ENCODE data around the gene RGP1.

The RGP1 gene, protein sequence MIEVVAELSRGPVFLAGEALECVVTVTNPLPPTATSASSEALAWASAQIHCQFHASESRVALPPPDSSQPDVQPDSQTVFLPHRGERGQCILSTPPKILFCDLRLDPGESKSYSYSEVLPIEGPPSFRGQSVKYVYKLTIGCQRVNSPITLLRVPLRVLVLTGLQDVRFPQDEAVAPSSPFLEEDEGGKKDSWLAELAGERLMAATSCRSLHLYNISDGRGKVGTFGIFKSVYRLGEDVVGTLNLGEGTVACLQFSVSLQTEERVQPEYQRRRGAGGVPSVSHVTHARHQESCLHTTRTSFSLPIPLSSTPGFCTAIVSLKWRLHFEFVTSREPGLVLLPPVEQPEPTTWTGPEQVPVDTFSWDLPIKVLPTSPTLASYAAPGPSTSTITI

DNA sequence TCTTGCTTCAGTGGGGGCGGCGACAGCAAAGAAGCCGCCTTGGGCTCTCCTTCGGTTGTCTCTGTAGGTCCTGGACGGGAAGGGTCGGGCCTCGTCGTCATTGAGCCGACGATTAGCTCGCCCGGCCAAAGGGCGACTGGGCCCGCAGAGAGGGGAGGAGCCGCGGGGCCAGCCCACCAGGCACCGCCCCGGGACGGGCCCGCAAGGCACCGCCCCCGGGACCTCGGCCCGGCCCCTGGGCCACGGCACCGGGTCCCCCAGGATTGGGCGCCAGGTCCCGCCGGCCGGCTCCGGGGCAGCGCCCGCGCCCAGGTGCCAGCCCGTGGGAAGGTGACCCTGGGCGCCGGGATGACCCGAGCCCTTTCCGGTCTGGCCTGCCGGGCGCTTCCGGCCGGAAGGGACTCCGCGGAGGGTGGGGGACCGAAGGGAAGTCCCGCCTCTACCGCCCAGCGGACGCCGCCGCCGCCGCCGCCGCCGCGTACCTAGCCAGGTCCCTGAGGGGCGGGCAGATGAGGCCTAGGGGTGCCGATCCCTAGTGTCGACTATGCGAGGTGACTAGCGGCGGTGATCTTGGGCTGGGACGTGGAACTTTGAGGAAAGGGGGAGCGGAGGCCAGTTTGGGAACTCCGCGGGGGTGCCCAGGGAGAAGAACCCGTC lies at the start of gene RGP1, which contains the start of gene GBA2:
RGP1 (plus strand) TSS at position 430 of the 657 bp plus-strand sequence. CDS start 469 bp downstream, outside the sequence.
GBA2 (minus strand) TSS at position 371 of the 657 bp plus-strand sequence. CDS start 524 bp downstream, outside the sequence.
- DNase-seq = peak; percentile 79 to 86

DNA sequence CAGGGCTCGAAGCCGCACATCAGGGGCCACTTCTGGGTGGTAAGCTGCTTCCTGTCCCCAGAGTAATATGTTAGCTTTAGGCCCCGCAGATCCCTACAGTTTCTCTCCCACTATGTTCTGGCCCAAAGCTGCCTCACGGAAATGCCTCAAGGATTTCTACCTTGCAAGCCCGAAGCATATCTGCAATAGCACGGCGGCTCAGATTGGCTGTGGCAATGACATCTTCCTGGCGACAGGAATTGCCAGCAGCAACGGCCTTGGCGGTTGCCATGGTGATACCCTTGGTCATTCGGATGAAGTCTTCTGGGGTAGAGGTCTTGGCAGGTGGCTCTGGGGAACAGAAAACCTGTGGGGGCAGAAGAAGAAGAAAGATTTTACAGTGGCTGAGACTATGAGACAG lies 49.1 kb upstream of the RGP1 start:
- DNase-seq = no peak

DNA sequence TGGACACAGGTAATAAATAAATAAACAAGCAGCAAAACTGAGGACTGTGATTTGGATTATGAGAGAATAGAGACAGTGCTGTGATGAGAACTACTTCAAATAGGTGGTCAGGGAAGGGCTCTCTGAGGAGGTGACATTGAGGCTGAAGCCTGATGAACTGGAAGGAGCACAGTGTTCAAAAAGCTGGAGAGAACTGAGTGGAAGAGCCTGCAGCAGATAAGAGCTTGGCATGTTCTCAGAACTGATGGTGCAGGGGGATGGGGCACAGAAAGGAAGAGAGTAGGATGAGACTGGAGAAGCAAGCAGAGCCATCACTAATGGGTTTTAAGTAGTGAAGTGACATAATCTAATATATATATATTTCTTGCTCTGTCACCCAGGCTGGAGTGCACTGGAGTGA lies 48.1 kb upstream of the RGP1 start:
- DNase-seq = no peak

DNA sequence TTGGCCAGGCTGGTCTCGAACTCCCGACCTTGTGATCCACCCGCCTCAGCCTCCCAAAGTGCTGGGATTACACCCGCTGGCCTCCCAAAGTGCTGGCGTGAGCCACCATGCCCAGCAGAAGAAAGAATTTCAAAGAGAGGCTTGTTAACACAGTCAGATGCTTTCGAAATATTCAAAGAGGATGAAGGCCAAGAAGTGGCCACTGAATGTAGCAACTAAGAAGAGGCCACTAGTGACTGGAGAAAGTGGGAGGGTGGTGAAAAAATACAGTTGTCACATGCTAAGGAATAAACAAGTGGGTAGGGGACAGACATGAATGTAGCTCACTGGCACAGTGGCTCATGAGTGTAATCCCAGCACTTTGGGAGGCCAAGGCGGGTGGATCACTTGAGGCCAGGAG lies 46.4 kb upstream of the RGP1 start:
- no peak for DNase-seq

DNA sequence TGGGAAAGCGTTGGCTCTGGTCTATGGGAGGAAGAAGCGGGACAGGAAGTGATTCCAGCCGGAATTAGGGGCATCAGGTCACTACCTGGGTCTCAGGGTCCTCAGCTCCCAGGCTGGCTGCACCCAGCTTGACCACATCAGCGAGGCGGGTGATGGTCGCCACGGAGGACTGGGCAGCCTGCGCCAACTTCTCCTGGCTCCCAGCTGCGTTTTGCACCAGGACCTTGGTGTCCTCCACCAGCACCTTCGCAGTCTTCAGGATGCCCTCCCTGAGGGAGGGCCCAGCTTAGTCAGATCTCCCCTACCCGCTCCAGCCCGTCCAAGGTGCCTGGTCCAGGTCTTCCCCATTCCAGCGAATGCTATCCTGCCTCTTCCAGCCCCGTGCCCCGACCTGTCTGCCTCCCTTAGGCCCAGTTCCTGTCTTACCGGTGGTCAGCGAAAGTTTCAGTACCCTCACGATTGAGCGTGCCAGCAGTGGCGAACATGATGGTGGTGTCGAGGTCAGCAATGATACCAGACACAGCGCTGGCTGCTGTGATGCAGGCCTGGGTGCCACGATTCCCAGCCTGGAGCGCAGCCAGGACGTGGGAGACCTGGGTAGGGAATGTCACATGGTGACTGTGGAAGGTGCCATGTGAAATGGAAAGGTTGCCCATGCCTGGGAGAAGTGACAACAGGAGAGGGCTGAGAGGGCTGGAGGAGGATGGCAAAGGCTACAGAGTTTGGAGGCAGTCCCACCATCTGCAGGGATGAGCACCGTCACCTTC lies 45.0 kb upstream of the RGP1 start:
- no peak for DNase-seq

DNA sequence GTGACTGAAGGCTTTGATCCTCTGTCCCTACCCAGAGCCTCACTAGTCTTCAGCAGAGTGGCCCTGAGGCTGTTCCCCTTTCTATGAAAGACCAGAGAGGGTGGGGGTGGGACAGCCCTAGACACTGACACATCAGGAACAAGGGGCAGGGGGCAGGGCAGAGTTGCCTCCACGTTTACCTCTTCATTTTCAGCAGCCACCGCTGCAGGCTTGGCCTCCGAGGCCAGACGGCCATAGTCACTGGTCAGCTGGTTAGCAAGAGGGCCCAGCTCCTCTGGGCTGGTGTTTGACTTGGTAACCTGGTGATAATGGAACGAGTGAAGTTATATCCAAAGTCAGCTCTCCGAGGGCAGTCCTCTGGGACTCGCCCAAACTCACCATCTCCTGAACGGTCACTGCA lies 43.7 kb upstream of the RGP1 start:
- no peak for DNase-seq

DNA sequence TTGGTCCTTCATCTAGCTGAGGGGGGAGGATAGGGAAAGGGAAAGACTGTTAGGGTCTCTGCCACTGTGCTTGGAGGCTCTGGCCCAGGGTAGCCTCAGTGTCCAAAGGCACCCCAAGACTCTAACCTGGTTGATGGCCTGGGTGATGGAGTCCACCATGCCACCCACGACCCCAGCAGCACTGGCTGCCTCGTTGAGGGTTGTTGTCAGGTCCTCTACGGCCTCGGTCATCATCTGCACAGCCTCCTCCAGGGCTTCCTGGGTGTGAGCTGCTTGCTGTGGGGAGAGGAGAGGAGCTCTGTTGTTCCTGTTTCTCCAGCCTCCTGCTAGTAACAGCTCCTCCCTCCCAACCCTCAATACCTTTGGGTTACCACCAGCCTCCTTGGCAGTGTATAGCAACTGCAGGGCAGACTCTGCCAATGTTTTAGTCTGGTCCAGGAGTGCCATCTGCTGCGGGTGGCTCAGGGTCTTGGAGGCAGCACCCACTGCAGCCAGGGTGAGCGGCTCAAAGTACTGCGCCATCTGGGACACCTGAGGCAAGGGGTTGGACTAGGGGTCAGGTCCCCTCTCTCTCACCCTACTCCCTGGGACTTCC lies 43.2 kb upstream of the RGP1 start:
- no peak for DNase-seq

DNA sequence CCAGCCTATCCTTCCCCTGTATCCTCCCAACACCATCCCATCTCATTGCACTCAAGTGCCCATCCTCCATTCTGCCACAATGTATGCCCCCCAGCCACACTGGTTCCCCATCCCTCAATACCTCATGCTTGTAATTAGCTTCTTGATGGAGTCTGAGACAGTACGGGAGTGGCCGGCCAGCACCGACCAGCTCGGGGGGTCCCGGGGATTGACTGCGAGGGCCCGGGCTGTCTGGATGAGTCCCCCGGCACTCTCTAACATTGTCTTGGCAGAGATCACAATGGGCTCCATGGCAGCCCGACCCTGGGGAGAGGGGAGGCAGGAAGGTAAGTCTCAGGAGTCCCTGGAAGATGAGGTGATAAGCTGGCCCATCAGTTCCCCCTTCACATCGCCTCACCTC lies 42.1 kb upstream of the RGP1 start:
- DNase-seq = no peak

DNA sequence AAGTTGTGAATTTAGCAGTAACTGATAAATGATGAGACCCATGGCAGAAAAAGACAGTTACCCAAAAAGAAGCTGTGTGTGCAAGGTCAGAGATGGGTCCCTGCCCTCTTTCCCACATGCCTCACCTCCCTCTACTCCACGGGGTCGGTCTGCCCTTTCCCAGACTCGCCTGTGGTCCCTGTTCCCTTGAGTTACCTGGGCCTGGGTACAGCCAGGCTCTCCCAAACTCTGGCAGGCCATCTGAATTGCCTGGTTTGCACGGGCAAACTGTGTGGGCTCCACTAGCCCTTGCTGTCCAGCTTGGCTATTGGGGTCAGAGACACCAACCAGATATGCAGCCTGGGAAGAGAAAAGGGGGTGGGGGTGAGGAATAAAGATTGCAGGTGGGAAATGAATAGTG lies 40.9 kb upstream of the RGP1 start:
- DNase-seq = no peak

DNA sequence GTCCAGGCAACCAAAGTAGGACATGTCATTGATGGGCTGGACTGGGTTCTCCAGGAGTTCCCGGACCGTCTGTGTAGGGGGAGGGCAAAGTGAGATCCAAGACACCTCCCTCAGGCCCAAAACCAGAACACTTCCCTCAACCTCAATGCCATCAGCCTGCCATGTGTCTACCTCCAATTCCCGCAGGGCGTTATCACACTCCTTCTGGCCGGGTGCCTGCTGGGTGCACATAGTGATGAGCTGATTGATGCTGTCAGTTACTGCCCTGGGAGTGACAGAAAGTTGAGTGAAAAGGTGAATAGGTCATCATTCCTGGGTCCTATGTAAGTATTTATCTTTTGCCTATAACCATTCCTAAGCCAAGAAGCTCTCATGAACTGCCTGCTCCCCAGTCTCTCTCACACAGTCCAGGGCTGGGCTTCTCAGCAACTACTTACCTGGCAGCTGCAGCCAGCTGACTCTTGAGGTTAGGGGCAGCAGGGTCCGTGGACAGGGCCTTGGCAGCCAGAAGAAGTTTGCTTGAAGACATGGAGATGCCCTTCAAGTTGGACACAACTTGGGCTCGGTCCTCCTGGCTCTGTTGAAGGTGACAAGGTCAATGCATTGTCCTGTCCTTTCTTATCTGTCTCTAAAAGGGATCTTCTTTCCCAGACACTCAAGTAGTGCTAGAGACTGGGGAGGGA lies 38.1 kb upstream of the RGP1 start:
- no peak for DNase-seq

DNA sequence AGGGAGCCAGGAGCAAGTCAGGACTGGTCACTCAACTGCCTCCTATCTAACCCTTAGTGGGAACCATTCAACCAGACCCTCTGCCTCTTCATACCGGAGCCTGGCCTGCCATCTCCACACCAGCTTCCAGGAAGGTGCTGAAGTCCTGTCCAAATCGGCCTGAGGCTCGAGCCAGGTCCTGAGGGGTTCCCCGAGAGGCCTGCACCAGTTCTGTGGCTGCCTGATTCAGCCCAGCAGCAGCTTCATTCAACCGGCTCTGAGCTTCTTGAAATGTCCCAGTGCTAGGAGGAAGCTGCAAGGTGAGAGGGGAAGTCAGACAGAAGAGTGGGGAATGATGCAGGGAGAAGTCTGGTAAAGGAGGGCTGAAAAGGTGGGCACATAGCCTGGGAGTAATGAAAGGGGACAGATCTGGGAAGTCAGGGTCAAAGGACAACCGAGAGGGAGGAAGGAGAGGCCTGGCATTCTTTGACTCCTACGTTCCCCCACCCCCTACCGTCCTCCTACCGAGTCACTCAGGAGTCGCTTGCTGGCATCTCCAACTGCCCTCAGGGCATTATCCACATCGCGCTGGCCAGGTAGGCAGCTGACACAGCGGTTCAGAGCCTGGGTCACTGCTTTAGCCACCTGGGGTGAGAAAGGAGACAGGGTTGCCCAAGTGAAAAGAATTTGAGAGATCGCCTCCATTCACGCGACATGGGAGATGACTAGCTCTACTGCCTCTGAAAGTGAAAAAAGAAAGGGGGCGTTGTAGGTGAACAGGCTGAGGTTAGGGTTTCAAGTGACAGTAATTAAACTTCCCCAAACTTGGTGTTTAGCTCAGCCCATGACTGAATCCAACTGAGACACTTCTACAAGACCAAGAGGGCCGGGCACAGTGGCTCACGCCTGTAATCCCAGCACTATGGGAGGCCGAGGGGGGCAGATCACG lies 37.3 kb upstream of the RGP1 start:
- no peak for DNase-seq

DNA sequence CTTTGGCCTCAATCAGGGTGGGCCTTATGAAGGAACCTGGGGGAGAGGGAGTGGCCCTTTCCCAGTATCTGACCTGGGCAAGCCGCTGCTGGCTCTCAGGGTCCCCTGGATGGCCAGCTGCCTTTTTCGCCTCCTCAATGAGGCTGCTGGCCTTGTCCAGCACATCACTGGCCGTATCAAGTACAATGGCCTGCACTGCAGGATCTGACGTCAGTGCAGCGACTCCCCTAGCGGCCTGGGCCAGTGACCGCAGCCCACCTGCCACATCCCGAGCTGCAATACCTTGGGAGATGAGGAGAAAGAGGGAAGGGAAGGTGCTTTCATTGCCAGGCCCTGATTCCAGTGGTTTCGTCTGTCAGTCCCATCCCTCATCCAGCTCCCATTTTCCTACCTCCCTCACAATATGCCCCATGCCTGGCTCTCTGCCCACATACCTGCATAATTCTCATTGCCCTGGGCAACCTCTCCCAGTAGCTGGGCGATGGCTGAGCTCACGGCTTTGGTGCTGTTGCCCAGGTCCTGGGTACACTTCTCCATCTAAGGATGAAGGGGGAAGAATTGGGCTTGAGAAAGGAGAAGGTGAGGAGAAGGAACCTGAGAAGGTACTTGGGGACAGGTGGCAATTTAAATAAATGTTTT lies 36.2 kb upstream of the RGP1 start:
- DNase-seq = no peak

DNA sequence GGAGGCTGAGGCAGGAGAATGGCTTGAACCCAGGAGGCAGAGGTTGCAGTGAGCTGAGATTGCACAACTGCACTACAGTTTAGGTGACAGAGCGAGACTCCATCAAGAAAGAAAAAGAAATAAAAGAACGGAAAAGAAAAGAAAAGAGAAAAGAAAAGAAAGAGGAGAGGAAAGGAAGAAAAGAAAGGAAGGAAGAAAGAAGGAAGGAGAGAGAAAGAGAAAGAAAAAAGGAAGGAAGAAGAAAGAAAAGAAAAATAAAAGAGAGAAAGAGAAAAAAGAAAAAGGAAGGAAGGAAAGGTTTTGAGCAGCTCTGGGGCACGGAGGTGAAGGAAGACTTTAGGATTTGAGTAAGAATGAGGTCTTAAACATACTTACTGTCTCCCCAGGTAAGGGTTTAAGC lies 35.5 kb upstream of the RGP1 start:
- no peak for DNase-seq

DNA sequence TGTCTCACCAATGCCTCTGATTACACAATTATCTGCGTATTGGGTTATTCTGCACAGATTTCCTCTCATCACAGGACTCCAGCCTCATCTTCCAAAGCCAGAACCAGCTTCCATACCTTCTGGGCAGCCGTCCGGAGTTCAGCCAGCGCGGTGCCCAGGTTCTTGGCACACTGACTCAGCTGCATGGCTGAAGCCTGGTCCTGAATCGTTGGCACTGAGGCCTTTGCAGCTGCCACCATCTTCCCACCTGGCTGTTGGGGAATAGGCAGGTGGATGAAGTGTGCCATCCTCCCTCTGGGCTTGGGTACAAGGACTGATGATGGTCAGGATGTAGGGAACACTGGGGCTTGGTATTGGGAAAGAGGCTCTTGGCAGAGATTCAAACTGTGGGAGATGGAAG lies 35.0 kb upstream of the RGP1 start:
- no peak for DNase-seq

DNA sequence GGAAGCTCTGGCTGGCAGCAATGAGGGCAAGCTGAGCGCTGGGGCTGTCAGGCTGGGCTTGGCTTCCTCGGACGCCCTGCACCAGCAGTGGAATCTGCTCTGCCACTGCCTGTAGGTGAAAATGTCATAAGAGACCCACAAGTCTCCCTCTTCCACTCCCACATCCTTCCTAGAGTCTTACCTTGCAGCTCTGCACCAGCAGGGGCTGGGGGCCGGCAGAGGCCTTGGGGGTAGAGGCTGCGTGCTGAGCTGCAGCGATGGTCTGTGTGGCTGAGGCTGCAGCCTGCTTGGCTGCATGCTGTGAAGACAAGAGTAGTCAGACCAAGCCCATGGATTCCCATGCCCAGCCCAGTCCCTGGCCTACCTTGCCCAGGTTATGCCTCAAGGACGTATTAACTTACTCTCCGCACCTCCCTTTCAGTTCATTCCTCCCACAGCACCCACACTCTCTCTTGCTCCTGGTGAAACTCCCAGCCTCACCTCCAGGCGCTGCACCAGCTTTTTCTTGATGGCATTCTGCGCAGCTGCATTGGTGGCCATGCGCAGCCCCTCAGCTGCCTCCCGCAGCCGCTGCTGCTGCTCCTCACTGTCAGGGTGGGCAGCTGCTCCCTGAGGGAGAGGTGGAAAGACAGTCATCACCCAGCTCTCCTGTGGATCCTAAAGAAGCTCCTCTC lies 34.4 kb upstream of the RGP1 start:
- DNase-seq = no peak

DNA sequence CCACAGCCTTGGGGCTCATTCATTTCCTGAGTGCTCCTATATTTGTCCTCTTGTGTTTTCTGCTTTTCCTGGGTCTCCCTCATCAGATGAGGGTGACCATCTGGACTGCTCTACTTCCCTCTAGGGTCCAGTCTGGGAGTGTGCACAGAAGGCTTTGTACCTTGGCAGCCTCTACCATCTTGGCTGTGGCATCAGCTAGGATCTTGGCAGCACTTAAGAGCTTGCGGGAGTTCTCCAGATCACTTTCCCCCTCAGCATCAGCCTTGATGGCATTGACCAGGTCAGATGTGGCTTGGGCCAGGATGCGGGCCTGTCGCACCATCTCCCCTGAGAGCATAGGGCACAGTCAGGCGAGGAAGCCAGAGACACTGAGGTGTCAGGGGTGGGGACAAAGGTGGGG lies 32.9 kb upstream of the RGP1 start:
- no peak for DNase-seq

DNA sequence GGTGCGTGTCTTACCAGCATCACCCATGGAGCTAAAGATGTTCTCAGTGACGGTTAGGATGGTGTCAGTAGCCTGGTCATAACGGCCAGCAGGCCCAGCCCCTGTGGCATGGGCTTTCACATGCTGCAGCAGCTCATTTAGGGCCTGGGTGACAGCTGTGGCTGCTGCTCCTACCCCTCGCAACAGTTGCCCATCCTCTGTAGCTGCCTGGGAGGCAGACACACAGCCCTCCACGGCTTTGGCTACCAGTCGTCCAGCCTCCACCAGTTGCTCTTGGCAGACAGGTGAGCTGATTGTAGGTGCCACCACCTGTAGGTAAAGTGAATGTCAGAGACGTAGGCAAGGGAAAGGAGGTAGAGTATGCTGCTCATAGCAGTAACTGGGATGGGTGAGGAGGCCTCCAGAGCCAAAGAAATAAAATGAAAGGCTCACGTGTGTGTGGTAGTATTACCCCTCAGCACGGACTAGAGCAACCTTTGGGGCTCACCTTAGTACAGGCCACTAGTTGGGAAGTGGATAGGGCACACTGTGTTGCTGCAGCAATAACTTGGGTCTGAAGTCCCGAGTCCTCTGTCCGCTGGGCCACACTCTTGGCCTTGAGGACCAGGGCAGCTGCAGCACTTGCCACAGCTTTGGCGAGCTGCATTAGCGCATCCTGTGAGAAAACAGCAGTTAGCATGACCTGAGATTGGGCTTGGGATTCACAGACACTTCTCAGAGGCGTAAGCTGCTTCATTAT lies 31.8 kb upstream of the RGP1 start:
- no peak for DNase-seq

DNA sequence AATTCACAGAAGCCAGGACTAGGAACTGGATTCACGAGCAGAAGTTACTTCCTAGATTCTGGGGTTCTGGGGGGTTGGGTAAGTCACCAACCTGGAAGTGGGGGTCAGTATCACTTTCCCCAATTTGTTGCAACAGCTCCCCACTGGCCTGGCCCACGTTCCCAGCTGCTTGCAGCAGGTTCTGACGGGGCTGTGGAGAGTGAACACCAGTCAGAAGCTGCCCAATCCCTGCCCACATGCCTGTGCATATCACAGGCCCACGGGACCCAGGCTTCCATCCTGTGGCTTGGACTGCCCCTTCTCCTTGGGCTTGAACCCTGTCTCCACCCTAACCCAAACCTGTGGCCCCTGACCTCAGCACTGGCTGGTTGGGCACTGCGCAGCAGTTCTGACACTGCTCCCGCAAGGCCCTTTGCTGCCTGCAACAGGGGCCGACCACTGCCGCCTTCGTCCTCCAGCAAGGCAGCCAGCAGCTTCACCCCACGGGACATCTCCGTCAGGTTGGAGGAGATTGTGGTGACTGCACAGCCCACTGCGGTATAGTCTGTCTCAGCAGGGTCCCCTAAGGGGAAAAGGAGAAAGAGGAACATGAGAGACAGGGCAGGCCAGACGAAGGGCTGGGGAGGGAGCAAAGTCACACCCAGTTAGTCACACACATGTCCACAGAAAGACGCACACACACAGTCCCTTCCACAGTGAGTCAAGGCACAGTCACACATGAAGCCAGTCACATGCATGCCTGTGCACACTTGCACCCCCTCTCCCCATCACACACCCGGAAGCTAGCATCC lies 30.2 kb upstream of the RGP1 start:
- DNase-seq = no peak

DNA sequence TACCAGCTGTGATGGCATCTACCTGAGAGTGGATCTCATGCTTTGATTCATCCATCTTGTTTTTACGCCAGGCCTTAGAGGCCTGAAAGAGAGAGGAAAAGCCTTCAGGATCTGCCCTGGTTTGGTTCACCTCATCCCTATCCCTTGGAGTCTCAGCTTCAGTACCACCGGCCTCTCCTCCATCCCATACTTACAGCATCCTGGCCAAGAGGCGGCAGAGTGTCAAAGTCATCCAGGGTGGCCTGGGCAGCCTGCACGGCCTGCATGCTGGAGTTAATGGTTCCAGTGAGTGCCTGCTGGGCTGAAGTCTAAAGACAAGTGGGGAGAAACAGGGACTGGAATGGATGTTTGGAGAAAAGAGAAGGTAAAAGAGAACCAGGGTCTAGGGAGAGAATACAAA lies 29.5 kb upstream of the RGP1 start:
- no peak for DNase-seq

Data from activated T-cell treated with anti-CD3 and anti-CD28 coated beads, Interleukin-2, amount 50 U/mL, for 48 hours (primary cell).